Osteocyte (in vitro differentiated cells): ENCODE data around the gene S100A11. TPM values are rescaled to one million over a fixed set of nuclear protein-coding genes. Genes with fewer than 3 reads are reported as not detected.

Source experiments
- DNase-seq: peaks from one replicate; pipeline ENCODE4 v3.0.0; 2021; ENCODE audit warnings: mixed read lengths; ENCODE audit not compliant: unreplicated experiment; ENCODE audit errors: extremely low spot score
- H3K27ac Mint-ChIP-seq: one replicate; pipeline ENCODE4 v1.8.0; 2021; ENCODE audit warnings: mild to moderate bottlenecking, mixed read lengths; ENCODE audit not compliant: unreplicated experiment
- H3K27me3 Mint-ChIP-seq: one replicate; pipeline ENCODE4 v1.8.0; 2021; ENCODE audit warnings: mixed read lengths; ENCODE audit not compliant: unreplicated experiment
- H3K36me3 Mint-ChIP-seq: one replicate; pipeline ENCODE4 v1.8.0; 2021; ENCODE audit warnings: mixed read lengths; ENCODE audit not compliant: unreplicated experiment
- H3K4me1 Mint-ChIP-seq: one replicate; pipeline ENCODE4 v1.8.0; 2021; ENCODE audit warnings: mixed read lengths; ENCODE audit not compliant: unreplicated experiment
- H3K4me3 Mint-ChIP-seq: one replicate; pipeline ENCODE4 v1.8.0; 2021; ENCODE audit warnings: mild to moderate bottlenecking, moderate library complexity, mixed read lengths; ENCODE audit not compliant: unreplicated experiment
- H3K9me3 Mint-ChIP-seq: one replicate; pipeline ENCODE4 v1.8.0; 2021; ENCODE audit warnings: mixed read lengths; ENCODE audit not compliant: unreplicated experiment
- total RNA-seq: library from RNA; stranded (reverse); gene quantifications from 2 replicates; pipeline ENCODE4 v1.2.1, GENCODE V29; 2021
- TF ChIP-seq, protein P1 (sequence below): fragments of 200-600 bp; sonication (generic); IDR thresholded peaks from 2 replicates; pipeline ENCODE4 v1.5.0; 2021; ENCODE audit warnings: antibody characterized with exemption, mild to moderate bottlenecking, moderate library complexity

Gene S100A11
- total RNA-seq, 1 donor from 2014 or later = 446 TPM

DNA sequence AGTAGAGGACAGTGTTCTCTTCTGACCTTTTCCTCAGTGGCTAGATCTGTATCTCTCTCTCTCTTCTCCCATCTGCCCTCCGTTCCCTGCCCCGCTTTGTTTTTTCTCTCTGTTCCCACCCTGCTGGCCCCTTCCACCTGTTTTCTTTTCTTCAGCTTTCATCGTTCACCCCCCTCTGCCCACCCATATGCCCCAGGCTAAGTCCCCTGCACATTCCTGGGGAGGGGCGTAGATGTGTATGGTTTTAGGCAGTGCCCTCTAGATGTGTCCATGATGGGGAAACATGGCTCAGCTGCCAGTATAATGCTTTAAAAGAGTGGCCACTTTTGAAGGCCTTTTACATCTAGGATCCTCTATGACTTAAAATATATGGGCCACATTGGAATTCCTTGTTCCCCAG is 13.6 kb downstream of the S100A11 start:
- Mint-ChIP-seq H3K36me3 (no peaks in the 10 kb centered on the region), H3K4me3 (no peak overlapping the region), H3K9me3 (no peaks in the 10 kb centered on the region), H3K27me3 (peaks cover 15% of the 10 kb centered on the region), H3K4me1 (peaks cover 4% of the 10 kb centered on the region), H3K27ac (no peak overlapping the region)
- no peak for DNase-seq
- TF ChIP-seq, protein P1, sequence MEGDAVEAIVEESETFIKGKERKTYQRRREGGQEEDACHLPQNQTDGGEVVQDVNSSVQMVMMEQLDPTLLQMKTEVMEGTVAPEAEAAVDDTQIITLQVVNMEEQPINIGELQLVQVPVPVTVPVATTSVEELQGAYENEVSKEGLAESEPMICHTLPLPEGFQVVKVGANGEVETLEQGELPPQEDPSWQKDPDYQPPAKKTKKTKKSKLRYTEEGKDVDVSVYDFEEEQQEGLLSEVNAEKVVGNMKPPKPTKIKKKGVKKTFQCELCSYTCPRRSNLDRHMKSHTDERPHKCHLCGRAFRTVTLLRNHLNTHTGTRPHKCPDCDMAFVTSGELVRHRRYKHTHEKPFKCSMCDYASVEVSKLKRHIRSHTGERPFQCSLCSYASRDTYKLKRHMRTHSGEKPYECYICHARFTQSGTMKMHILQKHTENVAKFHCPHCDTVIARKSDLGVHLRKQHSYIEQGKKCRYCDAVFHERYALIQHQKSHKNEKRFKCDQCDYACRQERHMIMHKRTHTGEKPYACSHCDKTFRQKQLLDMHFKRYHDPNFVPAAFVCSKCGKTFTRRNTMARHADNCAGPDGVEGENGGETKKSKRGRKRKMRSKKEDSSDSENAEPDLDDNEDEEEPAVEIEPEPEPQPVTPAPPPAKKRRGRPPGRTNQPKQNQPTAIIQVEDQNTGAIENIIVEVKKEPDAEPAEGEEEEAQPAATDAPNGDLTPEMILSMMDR = no peak

DNA sequence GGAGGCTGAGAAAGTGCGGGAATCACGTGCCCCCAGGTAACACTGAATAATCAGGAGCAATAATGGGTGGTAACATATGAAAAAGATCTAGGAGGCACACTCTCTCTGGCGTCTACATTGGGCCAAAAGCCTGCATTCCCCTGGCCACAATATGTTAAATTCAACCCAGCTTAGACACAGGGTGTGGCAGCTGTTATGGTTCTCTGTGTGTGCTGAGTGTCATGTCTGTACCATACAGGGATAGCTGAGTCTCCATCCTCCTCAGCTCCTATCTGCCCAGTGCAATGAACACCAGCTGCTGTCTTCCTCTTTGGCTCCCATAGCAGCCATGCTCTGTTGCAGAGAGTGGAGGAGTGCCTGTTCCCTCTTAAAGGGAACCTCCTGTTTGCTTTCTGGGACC is 14.3 kb downstream of the S100A11 start:
- Mint-ChIP-seq H3K27ac (no peak overlapping the region), H3K36me3 (no peaks in the 10 kb centered on the region), H3K4me3 (no peak overlapping the region), H3K9me3 (no peaks in the 10 kb centered on the region), H3K27me3 (peaks cover 17% of the 10 kb centered on the region), H3K4me1 (peaks cover 4% of the 10 kb centered on the region)
- DNase-seq = no peak
- TF ChIP-seq, protein P1 = no peak

DNA sequence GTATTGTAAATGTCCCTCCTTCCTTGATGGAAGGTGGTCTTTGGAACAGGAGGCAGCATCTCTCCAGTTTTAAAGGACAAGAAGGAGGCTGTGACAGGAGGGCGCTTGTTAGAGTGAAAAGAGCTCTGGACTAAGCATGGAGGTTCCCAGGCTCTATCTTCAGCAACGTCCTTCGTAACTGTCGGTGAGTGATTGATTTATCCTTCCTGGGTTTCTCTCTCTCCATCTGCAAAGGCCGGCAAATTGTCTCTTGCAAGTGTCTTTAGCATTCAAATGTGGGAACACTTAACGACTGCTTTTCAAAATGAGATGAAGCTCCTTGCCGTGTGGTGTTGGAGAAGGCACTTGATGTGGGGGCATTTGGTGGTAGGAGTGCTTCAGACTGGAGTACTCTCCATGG is 15.2 kb downstream of the S100A11 start:
- peaks cover 24% of the 10 kb centered on the region for H3K27me3 Mint-ChIP-seq
- H3K27ac Mint-ChIP-seq = no peak overlapping the region
- H3K36me3 Mint-ChIP-seq = no peaks in the 10 kb centered on the region
- H3K9me3 Mint-ChIP-seq = no peaks in the 10 kb centered on the region
- TF ChIP-seq, protein P1 = no peak
- H3K4me3 Mint-ChIP-seq = no peak overlapping the region
- H3K4me1 Mint-ChIP-seq = no peaks in the 10 kb centered on the region
- DNase-seq = no peak

DNA sequence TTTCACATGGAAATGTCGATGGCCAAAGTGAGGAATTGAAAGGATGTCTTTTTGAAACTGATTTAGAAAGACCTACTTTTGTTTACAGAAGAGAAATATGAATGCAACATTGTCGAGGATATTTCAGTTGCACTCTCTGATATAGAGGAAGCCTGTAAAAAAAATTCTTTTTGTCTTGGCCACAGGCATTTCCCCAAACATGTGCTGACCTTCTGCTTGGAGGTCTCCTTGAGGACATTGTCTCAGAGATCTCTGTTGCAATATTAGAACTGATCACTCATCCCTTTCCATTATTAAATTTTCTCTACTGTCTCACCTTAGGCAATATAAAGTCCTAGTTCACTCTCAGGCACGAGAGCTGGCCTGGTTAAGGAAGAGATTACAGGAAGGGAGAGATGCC is 16.0 kb downstream of the S100A11 start:
- Mint-ChIP-seq H3K9me3 (no peaks in the 10 kb centered on the region), H3K4me1 (no peaks in the 10 kb centered on the region), H3K27me3 (peaks cover 31% of the 10 kb centered on the region), H3K36me3 (no peaks in the 10 kb centered on the region), H3K4me3 (no peak overlapping the region), H3K27ac (no peak overlapping the region)
- TF ChIP-seq, protein P1 = no peak
- DNase-seq = no peak

DNA sequence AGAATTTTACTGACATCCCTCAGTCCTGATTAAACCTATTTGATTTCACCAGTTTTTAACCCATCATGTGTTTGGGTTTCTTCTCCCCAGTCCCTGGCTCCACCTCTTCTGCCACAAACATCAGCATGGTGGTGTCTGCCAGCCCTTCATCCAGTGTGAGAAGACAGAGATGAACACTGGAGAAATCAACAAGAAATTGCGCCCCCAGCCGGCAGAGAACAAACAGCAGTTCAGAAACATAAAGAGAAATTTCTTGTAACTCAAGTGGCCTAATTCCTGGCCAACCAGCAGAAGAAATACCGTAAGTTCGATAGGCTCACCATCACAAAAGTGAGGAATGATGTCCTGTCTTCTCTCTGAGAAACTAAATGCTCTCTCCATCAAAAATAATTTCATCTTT is 18.3 kb downstream of the S100A11 start:
- TF ChIP-seq, protein P1 = peak; percentile 22
- Mint-ChIP-seq H3K4me3 (no peak overlapping the region), H3K27ac (no peak overlapping the region), H3K36me3 (no peaks in the 10 kb centered on the region), H3K9me3 (no peaks in the 10 kb centered on the region), H3K4me1 (no peaks in the 10 kb centered on the region), H3K27me3 (peaks cover 46% of the 10 kb centered on the region)
- DNase-seq = no peak
